Measurements from ENCODE around the gene GRAMD1B.
"Not testable (repeated sequence)": the region's sequence is repeated elsewhere in the genome, so short reads cannot be mapped to it uniquely, and the experiment has no call there.

GRAMD1B gene

DNA sequence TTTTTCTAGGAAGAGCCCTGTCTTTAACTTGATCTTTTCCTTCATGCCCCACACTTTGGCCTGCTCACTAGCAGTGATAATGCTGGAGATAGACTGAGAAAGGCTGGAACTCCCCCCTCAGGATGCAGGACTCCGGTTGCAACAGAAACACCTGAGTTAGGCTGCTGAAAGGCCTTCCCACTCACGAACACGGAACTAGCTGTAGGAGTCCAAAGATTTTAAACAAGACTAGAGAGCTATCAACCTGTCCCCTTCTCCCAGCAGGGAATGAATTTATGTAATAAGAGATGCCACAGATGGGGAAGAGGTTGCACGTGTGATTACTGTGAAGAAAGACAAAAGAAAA is 211.4 kb downstream of the GRAMD1B start:
- no peak for DNase-seq (ENCODE audit: low spot score)

DNA sequence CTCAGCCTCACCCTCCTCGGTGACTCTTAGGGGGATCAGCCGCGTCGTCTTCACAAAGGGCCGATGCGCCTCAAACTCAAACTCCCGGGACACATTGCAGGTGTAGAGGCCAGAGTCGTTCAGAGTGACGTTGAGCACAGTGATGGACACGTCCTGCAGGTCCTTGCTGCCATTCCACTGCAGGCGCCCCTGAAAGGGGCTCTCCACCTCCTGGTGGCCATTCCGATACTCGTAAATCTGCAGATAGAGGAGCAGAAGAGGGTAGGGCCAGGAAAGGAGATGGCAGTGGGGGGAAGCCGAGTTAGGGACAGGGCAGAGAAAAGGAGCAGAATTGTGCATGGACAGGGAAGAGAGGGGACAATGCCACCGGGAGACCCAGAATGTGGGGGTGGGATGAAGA is 212.4 kb downstream of the GRAMD1B start:
- no peak for DNase-seq (ENCODE audit: low spot score)

DNA sequence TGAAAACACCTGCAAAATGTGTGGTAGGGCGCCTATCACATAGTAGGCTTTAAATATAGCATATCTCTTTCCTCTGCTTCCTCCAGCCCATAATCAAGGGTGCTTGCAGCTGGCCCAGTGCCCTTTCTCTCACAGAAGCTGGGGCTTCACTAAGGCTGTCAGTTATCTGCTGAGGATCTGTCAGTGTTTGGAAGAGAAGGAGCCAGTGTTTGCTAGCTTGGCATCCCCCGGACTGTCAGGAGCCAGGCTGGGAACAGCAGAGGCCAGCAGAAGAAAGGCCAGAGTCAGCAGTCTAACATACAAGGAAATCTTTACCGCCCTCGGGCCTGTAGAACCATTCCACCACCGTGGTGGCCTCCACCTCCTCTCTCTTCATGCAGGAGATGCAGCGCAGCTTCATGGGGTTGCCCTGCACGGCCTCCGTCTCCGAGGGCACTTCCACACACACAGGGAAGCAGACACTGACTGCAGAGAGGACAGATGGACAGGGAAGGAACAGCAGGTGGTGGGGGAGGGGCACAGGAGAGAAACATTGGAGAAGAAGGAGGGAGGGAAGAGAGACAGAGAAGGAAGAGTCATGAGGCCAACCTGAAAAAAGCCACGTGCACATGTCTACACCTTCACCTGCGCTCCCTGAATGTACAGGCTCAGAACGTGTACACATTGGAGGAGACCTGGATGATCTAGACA is 215.4 kb downstream of the GRAMD1B start:
- DNase-seq (ENCODE audit: low spot score): no peak

DNA sequence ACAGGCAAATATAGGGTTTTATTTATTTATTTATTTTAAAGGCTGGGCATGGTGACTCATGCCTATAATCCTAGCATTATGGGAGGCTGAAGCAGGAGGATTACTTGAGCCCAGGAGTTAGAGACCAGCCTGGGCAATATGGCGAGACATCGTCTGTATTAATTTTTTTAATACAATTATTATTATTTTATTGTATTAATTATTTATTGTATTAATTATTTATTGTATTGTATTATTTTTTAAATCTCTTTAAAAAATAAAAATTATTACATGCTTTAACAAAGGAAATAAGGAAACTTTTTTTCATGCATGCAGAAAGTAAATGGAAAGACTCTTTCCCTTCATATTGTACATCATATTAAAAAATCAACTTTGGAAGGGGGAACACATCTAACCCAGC is 220.8 kb downstream of the GRAMD1B start:
- no peak for DNase-seq (ENCODE audit: low spot score)

DNA sequence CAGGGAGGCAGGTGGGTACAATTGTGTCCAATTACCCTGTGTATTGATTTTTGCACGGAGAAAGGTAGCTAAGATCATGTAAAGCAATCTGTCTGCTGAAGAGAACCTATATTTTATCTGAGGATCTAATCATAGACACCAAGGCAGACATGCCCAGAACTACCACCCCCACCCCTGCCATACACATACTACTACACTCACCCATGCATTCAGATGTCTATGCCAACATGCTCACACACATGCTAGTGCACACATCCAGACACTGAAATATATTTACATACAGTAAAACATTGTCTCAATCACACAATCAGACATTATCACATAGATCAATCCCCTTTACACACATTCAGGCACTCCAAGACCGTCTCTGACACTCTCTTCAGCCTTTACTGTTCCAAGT is 222.5 kb downstream of the GRAMD1B start:
- no peak for DNase-seq (ENCODE audit: low spot score)

DNA sequence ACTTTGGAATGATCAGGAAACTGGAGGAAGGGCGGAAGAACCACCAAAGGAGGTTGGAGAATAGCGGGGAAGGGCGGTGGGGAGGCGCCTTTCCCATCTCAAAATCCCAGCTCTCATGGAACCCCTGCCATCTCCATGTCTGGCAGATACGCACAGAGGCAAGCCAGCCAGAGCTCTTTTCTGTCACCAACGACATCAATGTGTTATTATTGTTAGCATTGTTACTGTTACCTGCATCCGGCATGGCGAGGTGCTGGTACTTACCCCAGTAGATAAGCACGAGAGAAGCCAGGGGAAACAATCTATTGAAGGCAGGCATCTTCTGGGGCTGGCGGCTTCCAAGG is 223.4 kb downstream of the GRAMD1B start:
- DNase-seq (ENCODE audit: low spot score): no peak

DNA sequence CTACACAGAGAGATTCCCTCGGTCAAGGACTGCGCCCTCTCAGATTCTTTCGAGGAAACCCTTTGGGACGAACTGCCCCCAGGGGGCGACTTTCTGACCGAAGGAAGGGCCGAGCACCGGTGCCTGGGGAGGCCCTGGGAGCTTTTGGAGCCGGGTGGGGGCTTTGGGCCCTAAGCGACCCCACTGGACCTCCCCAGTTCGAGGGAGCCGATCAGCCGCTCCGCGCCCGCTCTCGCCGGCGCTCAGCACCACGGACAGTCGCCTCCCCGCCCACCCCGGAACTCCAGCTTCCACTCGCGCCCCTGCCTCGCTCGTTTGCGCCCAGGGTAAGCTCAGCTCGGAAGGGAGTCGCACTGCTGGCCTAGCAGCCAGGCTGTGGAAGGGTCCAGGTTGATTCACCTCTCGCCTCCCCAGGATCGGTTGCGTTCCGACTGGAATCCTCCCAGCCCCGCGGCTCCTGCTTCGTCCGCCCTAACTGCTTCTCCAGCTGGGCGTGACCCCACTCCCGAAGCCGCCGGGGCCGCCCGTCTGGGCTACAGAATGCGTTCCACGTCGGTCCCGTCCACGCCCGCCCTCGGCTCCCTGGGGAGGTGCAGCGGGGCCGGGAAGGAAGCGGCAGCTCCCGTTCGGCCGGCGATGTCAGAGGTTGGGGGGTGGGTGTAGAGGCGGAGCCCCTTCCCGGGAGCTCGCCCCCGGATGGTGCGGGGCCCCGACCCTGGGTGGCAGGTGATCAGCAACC is 223.9 kb downstream of the GRAMD1B start:
- peak; percentile 71 for DNase-seq (ENCODE audit: low spot score)

DNA sequence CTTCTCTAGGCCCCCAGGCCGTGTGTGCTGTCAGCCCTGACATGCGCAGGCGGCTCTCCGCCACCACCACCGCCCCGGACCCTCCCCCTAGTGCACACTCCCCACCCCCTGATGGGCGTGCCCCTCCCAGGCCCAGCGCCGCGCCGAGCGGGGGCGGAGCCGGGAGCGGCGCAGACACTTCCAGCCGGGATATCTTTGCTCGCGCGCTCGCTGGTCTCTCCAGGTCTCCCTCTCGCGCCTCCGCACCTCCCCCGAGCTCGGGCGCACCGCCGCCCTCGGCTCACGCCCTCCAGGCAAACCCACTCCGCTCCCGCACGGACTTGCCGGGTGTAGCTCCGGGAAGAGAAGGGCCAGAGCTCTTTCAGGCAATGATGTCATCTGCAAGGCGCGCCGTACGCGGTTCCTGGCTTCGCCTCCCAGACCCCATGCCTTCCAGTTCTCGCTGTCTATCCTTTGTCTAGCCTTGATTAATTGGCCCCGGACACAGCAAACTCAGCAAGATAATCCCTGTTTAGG is 224.6 kb downstream of the GRAMD1B start, which contains the start of gene SCN3B:
SCN3B (minus strand) TSS at position 59 of the 516 bp plus-strand sequence. CDS start 823 bp downstream, outside the sequence.
- DNase-seq (ENCODE audit: low spot score): peak; percentile 74

DNA sequence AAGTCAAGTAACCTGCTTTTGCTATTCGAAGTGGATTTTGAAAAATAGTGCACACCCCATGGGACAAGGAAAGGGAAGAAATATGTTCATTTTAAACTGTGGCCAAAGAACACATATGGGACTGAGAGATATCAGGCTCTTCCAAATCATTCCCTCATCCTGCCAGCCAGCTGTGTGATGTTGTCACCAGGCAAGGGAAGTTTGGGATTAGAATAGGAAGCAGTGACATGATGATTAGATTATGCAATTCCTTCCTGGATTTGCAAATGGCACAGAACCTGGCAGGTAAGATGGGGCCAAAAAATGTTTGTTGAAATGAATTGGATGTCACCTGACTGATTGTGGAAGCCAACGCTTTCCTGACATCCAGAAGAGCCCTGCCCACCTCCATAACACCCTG is 229.2 kb downstream of the GRAMD1B start:
- no peak for DNase-seq (ENCODE audit: low spot score)

DNA sequence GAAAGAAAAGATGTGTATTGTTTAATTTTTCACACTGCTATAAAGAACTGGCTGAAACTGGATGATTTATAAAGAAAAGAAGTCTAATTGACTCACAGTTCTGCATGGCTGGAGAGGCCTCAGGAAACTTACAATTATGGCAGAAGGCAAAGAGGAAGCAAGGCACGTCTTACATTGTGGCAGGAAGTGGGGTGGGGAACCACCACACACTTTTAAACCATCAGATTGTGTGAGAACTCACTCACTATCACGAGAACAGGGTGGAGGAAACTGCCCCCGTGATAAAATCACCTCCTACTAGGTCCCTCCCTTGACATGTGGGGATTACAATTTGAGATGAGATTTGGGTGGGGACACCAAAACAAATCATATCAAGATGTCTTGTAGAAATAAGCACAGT is 229.9 kb downstream of the GRAMD1B start:
- not testable (repeated sequence) for DNase-seq (ENCODE audit: low spot score)

DNA sequence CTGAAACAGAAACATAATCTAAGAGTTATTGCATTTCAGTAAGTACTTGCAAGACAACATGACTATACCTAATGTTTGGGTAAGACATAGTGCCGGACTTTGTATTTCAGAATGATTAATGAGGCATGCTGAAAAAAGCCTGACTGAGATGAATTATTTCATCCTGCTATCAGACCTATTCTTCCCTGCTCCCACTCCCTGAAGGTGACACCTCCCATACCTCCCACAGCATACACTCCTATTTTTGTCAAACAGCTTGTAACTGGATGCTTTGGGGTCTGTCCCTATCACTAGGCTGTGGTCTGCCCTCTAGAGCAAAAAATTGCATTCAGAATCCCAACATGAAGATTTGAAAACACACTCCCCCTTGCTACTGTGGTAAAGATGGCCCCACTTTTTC is 235.2 kb downstream of the GRAMD1B start:
- no peak for DNase-seq (ENCODE audit: low spot score)

DNA sequence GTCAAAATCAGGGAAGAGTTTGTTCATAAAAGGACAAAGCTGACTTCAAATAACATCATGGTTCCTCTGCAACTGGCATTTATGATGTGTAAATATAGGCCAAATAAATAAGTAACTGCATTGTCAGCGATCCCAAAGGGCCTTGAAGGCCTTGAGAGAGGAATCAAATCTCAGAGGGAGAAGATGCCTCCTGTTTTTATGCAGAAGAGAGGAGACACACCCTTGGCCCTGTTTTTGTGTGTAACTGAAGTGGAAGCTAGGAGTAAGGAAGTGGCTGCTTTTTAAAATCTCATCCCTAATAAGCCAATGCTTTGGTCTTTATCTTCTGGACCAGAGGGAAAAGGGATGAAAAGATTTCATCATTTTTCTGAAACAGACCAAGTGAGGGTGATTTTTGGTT is 240.0 kb downstream of the GRAMD1B start:
- DNase-seq (ENCODE audit: low spot score): no peak

DNA sequence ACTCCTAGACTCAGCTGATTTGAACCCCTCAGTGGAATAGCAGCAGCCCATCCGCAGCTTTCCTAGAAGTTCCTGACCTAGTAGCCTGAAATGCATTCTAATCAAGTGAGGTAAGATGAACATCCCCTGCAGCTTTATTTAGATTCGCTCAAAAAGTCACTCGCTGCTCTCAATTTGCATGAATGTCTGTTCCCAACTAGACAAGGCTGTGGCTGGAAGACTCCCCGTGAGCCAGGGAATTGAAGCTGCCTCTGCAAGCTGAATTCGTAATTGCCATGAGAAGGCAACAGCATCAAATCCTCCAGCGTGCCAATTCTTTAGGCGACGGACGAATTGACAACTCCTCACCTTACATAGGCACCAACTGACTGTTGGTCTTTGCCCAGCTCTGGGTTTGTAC is 241.5 kb downstream of the GRAMD1B start:
- no peak for DNase-seq (ENCODE audit: low spot score)

DNA sequence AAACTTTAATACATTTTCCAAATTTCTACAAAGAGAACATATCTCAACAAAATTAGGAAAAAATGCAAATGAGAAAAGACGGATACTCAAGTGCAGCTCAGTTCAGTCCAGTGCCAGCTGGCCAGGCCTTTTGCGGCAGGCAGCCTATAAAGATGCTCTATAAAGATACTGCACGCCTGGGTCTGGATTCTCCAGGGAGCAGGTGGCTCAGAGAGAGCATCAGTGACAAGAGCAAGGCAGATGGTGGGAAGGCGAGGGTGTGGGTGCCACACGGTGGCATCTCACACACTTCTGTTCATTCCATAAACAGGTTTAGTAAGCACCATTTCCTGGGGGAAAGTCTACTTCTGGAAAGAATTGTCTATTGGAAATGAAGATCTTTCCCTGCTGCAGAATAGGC is 242.5 kb downstream of the GRAMD1B start:
- DNase-seq (ENCODE audit: low spot score): no peak

DNA sequence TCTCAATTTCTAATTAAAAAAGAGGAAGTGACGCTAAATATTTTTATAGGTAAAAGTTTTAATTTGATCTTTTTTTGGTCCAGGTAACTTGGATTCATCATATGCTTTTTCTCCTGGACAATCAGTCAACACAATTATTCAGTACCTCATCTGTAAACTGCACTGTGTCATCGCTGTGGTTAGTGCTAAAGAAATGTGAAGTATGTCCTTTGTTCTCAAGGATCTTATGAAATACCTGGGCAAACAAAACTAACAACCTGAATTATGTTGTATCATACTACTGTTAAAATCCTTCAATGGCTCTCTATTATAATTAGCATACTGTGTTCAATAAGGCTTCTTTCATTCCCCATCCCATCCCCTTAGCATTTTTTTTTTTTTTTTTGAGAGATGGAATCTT is 244.2 kb downstream of the GRAMD1B start:
- peak; percentile 27 for DNase-seq (ENCODE audit: low spot score)

Measured in SW480 (cell line).